ENCODE measurements around the gene FRAS1. TPM values are rescaled to one million over a fixed set of nuclear protein-coding genes. Genes with fewer than 3 reads are reported as not detected.
"Not testable (repeated sequence)": the region's sequence is repeated elsewhere in the genome, so short reads cannot be mapped to it uniquely, and the experiment has no call there.

Gene FRAS1
- total RNA-seq, 1 donor from 2014 or later = 12.4 TPM

GRCh38 chr4:78275450-78275849, 218.3 kb downstream of the FRAS1 start:
- DNase-seq (ENCODE audit: low spot score) = not testable (repeated sequence)

DNA sequence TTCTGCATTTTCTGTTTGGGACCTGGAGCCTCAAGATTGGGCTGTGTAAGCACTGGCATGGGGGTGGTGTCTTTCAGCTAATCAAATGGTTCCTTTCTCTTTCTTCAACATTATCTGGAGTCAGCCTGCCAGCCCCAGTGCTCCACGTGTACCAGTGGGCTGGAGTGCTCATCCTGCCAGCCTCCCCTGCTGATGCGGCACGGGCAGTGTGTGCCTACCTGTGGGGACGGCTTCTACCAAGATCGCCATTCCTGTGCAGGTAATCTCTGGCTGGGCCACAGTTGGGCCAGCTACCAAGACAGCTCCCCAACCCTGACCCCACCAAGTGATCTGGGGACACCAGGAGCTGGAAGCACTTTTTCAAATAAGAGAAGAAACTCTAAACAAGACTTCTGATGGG, 229.2 kb downstream of the FRAS1 start:
- DNase-seq (ENCODE audit: low spot score) = no peak

DNA sequence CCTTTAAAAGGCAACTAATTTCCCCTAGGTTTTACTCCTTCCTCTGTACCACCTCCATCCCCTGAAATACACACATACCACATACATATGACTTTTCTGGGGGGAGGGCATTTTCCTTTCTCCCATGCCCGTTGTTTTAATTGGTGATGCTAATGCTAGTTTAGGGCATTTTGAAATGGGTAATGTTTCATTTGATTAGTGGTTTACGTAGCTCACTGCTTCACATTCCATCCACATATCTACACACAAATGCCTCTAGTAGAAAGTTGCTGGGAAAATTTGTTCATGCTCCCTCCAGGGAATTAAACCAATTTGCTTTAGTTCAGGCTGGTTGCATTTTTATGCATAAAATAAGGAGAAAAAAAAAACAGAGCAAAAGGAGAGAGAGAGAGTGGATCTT, 231.2 kb downstream of the FRAS1 start:
- DNase-seq (ENCODE audit: low spot score) = no peak

DNA sequence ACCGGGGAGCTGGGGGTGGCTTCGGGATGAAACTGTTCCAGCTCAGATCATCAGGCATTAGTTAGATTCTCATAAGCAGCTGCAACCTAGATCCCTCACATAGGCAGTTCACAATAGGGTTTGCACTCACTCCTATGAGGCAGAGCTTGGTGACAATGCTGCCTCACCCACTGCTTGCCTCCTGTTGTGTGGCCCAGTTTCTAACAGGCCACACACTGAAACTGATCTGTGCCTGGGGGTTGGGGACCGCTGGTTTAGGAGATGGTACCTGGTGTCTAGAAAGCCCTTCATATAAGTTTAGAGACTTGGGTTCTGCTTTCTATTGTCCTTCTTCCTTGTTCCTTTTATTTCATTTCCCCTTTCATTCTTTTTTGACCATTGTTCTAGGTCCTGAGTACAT, 234.2 kb downstream of the FRAS1 start:
- DNase-seq (ENCODE audit: low spot score) = no peak

GRCh38 chr4:78292341-78292740, 235.2 kb downstream of the FRAS1 start:
- DNase-seq (ENCODE audit: low spot score) = no peak

- no peak for DNase-seq (ENCODE audit: low spot score)
These were observed 235.7 kb downstream of the FRAS1 start for GRCh38 chr4:78292856-78293255.

GRCh38 chr4:78293348-78293747, 236.2 kb downstream of the FRAS1 start:
- DNase-seq (ENCODE audit: low spot score) = no peak

DNA sequence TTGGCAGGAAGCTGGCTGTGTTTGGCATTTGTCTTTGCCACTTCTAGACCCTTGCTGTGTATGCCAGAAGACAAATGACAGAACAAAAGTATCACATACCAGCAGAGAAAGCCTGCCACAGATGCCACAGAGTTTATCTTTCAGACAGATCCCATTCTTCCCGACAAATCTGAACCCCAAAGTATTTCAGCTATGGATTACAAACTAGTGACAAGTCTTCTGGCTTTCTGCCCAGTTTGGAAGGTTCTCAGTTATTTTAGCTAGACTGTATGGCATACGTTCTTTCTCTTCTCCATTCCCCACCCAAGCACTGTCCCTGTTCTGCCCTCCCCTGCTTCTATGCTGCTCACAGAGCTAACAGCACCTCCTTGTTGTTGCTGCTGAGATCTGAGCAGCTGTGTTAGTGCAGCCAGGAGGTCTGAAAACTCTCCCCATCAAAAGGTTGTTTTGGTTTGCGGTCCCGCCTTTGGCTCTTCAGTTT, 236.7 kb downstream of the FRAS1 start:
- DNase-seq (ENCODE audit: low spot score) = no peak

GRCh38 chr4:78296261-78296660, 239.1 kb downstream of the FRAS1 start:
- DNase-seq (ENCODE audit: low spot score) = no peak

DNA sequence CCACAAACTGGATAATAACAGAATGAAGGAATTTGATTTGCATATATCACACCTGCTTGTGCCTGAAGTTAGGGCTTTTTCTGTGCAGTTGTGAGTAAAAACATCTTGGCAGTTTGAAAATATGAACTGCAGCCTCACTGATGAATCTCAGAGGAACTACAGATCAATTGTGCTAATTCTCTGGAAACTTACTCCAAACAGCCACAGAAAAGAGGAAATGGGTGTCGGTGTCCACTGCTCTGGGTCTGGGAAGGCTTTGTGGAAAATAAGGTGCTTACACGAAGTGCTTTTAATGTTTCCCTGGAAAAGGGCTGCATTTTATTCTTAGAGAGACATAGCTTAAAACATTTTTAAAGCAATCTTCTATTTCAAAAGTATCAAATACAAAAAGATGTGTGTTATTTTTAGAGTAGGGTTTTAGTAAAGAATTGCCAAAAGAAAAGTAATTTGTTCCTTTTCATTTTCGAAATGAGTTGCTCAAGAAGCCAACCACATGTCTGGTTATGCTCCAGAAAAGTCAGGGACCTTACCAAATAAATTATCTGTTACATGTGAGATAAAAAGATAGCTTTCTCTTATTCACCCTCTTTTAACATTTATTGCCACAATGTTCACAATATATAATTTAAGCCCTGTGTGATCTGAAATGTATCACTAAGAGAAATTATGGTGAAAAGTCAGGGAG, 240.1 kb downstream of the FRAS1 start:
- DNase-seq (ENCODE audit: low spot score) = no peak

DNA sequence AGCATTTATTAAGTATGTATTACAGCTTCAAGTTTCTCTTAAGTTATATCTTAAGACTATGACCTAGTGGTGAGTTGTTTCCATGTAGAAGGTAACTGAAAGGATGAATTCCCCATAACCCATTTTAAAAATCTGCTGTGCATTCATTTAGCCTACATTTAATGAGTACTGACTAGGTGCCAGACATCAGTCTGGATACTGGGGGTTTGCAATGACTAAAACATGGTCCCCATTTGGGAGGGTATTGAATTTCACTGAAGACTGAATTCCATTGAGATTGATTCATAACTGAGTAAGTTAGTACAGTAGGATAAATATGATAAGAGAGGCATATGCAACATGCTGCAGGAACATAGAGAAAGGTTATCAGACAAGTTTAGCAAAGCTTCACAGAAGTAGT, 241.5 kb downstream of the FRAS1 start:
- no peak for DNase-seq (ENCODE audit: low spot score)

DNA sequence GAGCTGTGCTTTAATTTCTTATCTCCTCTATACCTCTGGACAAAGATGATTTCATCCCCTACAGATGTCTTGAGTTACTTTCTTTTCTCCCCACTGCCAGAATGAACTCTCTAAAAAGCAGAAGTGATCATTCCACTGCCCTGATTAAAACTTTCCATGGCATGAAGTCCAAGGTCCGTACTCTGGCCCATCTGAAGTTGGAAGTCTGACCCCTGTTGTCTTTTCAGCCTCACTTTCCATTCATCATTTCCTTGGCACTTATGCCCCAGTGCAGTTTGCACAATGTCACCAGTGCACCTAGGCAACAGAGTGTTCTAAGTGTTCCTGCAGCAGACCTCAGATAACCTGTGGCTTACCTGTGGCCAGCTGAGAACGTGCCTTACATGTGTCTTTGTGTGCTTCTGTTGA, 242.4 kb downstream of the FRAS1 start:
- no peak for DNase-seq (ENCODE audit: low spot score)

GRCh38 chr4:78307263-78307662, 250.1 kb downstream of the FRAS1 start:
- DNase-seq (ENCODE audit: low spot score) = not testable (repeated sequence)

DNA sequence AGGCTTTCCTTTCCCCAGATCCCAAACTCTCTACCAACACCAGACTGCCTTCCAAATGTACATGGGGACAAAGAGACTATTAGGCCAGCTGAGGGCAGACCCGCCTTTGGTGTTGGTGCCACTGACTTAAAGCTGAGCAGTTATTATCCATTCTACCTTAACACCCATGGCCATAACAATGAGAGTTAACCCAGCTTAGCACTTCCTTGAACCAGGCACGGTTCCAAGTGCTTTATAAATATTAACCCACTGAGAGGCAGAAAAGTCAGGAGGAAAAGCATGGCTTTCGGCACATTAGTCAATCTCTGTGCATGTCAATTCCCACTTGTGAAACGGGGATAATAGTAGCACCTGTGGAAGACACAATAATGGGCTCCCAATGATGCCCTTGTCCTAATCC, 251.4 kb downstream of the FRAS1 start:
- DNase-seq (ENCODE audit: low spot score) = no peak

DNA sequence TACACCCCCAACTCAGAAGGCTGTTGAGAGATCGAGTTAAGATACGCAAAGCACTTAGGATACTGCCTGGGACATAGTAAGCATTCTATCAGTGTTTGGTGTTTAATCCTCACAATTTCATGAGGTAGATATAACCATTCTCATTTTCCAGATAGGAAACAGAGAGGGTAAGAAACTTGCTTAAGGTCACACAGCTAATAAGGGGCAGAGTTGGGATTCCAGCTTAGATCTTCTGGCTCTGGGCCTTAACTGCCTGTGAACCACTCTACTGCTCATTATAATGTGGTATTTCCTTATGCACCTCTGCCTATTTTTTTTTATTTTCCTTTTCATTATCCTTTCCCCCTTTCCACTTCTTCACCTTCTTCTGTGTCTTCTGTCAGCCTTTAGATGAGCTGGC, 252.2 kb downstream of the FRAS1 start:
- DNase-seq (ENCODE audit: low spot score) = no peak

GRCh38 chr4:78310007-78310739, 253.1 kb downstream of the FRAS1 start:
- DNase-seq (ENCODE audit: low spot score) = no peak

DNA sequence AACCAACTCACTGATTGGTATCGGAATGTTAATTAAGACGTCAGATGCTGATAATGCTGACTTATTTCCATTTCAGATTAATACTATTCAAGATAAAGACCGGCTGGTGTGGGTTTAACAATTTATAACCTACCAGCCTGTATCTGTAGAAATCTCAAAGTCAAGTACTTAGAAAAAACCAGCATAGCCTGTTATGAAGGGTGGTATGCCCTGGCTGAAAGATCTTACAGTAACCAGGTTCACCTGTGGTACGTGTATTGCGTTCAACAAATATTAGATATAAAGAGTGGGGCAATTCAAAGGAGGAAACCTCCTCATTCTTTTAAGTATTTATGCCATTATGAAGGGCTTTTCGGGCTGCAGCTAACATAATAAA, 253.6 kb downstream of the FRAS1 start:
- no peak for DNase-seq (ENCODE audit: low spot score)

GRCh38 chr4:78311306-78311705, 254.2 kb downstream of the FRAS1 start:
- no peak for DNase-seq (ENCODE audit: low spot score)

DNA sequence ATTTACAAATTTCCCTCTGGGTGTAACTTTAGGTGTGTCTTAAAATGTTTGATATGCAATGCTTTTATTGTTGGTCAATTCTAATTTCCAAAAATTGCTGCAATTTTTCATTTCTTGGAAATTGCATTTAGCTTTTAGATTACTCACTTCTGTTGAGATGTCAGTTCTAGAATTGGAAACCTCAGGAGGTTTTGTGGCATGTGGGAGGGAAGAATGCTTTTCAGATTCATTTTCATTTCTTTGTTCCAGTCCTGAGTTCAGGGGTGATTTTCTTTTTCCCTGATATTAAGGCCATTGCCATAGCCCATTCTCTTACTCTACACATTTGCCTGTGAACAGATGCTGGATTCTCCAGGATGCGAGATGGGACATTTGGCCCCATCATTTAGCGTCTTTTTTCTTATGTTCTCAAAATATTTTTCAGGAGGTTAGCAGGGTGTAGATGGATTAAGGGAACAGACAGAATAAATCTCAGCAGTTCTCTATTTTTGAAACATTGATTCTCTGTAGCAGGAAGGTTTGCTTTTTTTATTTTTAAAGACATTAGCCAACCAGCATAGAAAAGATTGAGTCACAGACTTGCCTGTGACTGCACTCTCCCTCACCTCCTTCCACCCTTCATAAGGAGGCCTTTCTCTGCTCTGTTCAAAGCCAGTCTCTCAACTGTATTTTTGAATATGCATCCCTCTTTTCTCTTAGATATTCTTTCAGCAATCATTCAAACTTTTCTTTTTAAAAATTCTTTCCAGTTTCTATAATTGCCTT, 256.0 kb downstream of the FRAS1 start:
- DNase-seq (ENCODE audit: low spot score) = no peak

DNA sequence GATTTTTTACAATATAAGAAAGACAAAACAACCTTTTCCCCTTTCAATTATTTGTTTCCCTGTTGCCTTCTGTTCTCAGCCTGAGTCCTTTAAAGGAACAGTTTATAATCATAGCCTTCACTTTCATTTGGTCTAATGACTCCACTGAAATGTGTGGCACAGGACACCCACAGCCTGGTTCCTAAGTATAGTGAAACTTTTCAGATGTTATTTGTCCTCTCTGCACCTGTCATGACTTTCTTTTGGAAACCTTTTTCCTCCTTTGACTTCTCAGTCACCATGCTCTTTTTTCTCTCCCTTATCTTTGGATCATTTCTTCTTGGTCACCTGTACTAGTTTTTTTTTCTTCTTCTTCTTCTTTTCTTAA, 256.6 kb downstream of the FRAS1 start:
- DNase-seq (ENCODE audit: low spot score) = no peak

DNA sequence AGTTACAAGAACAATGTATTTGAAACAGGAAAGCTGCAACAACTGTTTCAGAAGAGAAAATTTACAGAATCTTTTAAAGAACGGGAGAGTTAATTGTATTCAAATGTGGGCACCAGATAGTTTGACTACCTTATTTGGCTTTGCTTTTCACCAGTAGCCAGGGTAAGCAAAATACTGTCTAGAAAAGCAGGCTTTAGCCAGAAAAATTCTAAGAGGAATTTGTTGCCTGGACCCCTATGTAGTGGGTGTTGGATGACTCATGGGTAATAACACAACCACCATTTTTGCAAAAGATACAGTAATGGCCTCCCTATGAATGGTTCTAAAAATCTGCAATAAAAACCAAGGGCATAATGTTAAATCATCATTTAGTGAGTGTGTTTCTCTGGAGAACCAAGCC, 261.0 kb downstream of the FRAS1 start:
- DNase-seq (ENCODE audit: low spot score) = no peak

GRCh38 chr4:78320349-78320935, 263.3 kb downstream of the FRAS1 start:
- DNase-seq (ENCODE audit: low spot score) = no peak
